ENCODE measurements around the gene ABAT.

Gene ABAT

DNA sequence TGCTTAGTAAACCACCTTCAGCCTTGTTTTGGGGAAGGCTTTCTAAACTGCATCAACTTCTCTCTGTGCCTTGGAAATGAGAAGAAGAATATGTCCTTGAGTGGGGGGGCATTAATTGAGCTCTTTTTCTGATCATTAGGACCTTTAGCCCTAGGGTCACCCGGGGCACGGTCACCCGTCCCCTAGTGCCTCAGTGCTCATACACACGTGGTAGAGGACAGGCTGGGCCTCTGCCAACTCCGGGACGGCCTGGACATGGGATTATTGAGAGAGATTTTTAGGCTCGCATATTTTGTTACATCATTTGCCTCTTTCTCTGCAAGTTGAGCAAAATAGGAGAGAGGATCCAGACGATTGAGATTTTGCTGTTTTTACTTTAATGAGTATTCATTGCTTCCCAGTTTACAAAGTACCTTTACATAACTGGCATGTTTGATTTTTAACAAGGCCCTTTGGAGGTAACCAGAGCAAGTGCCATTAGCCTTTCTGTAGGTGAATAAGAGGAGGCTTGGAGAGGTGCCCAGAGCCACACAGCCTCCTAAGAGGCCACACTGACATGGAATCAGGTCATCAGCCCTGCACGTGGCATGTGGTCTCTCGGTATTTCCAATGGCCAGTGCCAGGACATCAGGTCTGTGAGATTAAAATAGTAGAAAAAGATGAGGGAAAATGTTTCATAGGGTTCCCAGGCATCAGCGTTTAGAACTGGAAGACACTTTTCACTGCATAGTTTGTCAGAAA, 134.4 kb downstream of the ABAT start:
- DNase-seq (ENCODE audit: low read depth in 2 of 3, low spot score in 1 of 3) = no peak

DNA sequence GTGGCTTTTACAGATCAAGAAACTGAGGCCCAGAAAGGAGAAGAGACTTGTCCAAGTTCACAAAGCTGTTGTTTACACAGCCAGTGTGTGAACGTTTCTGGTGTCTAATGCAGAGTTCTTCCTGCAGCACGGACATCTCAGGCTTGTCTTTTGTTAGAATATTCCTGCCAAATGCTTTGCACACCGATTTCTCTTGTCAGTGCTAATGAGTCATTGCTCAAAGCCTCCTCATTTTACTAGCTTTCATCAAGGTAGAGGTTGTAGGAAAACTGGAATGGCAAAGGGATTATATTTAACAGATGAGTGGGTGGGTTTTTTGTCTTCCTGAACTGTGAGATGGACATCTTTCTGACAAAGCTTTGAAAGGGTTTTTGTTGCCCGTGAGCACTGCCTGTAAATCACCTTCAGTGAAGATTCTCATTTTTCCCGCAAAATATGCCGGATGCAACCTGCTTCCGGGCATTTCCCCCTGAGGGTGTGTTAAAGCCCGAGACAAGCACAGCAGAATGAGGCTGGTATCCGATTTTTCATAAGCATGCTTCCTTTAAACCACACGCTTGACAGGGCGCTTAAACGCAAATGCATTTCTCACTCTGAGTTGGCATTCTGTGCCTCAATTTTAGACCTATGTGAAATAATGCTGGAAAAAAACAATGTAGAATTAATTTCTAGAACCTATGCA, 137.9 kb downstream of the ABAT start:
- DNase-seq (ENCODE audit: low read depth in 2 of 3, low spot score in 1 of 3) = no peak

DNA sequence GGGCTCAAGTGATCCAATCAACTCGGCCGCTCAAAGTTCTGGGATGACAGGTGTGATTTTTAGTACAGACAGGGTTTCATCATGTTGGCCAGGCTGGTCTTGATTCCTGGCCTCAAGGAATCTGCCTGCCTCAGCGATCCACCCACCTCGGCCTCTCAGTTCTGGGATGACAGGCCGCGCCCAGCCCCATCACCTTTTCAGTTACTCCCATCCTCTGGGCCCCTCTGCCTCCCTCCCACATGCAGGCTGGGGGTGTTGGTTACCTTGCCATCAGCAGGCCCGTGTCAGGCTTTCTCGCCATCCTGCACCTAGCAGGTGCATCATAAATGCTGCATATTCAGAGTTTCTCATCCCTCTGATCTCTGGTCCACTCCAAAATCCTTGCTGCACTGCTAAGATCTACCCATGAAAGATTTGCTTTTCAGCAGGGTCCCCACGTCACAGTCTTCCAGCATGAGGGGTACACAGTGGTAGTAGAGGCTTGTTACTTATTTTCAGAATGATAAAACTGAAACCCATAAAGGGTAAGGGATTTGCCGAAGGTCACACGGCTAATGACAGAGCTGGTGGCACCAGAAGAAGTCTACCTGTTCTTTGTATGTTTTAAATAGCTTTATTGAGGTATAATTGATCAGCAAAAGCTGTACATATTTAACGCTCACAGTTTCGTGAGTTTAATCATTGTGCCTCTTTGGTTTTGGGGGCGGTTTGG, 139.8 kb downstream of the ABAT start:
- no peak for DNase-seq (ENCODE audit: low read depth in 2 of 3, low spot score in 1 of 3)

DNA sequence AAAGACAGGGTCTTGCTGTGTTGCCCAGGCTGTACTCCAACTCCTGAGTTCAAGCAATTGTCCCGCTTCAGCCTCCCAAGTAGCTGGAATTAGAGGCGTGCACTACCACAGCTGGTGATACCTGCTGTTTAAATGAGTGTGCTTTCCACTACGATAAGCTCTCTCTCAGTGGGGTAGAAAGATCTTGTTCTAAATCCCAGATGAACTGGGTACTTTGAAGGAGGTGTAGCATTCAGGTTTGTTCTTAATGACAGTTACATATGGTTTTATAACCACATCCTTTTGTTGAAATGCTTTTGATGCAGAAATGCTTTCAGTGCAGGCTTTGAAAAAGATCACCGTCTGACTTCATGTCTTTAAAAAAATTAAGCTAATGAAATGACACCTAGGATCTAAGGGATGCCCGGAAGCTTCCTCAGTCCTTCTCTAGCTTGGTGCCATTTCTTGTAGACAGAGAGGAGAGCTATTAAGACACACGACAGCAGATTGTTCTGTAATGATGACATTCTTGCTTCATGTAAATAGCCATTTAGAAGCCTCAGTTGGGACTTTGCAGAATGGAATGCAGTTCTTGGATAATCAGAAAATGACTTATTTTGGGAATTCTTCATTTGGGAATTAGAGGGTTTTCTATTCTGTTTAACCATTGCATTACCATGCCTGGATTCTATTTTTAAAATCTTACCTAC, 142.7 kb downstream of the ABAT start:
- no peak for DNase-seq (ENCODE audit: low read depth in 2 of 3, low spot score in 1 of 3)

DNA sequence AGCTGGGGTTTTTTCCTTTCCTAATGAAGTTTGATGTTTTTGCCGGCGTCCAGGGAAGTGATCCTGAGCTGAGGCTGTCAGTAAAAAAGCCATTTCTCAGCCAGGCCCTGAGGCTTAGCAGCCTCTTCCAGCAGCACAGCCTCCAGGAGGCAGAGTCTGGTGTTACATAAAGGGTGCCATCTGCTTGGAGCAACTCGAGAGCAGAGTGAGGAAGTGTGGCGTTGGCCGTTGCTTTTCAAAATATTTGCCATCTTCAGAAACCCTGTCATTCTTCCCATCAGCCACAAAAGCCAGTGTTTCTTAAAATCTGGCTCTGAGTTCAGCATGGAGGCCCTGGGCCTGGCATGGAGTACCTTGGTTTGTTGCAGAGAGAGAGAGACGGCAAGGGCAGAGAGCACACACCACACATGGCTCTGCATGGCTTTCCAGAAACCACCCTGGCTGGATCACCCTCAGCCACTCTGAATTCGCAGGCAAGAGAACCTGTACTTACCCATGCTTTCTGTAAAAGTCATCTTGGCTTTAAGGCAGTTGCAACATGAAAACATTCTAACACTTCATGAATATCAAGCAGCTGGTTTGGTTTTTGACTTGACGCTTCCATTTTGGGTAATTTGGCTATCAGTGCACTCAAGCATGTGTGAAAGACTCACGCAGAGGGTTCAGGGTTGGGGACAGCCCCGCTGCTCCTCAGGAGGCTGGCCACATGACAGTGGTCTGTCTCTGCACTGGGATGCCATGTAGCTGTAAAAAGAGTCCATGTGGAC, 144.3 kb downstream of the ABAT start:
- no peak for DNase-seq (ENCODE audit: low read depth in 2 of 3, low spot score in 1 of 3)

DNA sequence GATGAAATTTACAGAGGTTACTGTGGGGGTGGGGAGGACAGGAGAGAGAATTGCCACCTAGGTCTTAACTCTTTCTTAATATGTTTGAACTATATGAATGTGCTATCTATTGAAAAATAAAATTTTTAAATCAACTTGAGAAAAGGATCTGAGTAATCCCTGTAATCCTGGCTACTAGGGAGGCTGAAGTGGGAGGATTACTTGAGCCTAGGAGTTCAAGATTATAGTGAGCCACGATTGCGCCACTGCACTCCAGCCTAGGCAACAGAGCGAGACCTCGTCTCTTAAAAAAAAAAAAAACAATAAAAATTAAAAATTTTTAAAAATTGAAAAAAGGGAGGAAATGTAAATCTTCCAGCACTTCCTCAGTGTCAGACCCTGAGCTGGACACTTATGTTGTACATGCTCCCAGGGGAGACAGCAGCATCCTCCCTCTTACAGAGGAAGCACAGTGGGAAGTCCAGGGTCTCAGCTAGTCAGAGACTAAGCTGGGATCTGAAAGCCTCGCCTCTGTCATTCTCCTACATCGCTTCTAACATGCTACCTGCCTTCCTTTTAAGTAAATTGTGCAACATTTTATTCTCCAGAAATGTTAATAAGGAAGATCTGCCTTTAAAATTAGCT, 145.1 kb downstream of the ABAT start:
- no peak for DNase-seq (ENCODE audit: low read depth in 2 of 3, low spot score in 1 of 3)

DNA sequence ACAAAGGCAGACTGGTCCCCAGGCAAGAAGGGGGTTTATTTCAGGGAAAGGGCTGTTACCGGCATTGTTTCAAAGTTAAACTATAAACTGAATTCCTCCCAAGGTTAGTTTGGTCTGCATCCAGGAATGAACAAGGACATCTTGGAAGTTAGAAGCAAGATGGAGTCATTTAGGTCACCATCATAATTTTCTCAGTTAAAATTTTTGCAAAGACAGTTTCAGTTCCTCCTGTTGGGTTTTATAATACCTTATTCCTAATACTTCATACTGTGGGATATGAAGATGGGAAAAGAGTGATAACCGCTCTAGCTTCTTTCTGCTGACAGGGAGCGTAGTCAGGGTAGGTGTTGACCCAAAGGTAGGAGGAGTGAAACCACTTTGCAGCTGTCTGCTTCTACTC, 148.0 kb downstream of the ABAT start:
- DNase-seq (ENCODE audit: low read depth in 2 of 3, low spot score in 1 of 3) = no peak

DNA sequence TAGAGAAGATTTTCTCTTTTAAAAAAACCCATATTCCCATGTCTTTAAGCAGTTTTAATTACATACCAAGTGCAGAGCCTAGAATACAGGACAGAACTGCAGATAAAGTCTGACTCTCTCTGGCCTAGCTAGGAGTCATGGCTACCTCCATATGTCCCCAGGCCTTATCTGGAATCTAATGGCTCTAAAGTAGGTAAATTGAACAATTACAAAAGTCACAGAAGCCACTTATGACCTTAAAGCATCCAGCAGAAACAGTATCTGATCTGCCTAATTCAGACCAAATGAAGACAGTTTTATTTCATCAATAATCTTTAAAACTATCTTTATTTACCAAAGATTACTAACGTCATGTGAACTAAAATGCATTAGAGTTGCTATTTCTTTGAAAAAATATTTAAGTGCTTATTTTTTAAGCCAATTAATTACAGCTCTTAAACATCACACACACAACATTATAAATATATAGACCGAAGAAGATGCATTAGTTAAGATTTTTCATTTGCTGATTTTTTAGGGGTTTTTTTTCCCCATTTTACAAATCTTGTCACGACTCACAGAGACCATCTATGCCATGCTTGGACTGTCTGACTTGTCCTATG, 152.0 kb downstream of the ABAT start:
- DNase-seq (ENCODE audit: low read depth in 2 of 3, low spot score in 1 of 3) = no peak

DNA sequence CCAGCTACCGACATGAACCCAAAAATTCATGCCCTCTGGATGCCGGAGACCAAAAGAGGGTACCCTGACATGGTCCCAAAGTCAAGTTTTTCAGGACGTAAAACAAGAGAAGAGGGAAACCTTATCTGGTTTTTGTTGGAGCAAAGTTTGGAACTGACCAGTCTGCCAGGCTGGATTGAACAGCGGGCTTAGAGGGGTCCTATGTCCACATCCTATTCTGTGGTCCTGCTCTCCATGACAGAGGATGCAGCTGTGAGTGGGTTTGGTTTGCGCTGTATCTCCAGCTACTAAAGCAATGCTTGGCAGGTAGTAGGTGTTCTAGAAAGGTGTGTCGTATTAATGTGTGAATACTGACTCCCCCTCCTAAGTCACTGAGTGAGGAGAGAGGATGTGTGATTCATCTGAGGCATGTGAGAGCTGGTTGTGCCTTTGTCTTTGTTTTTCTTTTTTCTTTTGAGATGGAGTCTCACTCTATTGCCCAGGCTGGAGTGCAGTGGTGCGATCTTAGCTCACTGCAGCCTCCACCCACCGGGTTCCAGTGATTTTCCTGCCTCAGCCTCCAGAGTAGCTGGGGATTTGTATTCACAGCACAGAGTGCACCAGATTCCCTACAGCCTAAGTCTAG, 154.2 kb downstream of the ABAT start:
- DNase-seq (ENCODE audit: low read depth in 2 of 3, low spot score in 1 of 3) = no peak

DNA sequence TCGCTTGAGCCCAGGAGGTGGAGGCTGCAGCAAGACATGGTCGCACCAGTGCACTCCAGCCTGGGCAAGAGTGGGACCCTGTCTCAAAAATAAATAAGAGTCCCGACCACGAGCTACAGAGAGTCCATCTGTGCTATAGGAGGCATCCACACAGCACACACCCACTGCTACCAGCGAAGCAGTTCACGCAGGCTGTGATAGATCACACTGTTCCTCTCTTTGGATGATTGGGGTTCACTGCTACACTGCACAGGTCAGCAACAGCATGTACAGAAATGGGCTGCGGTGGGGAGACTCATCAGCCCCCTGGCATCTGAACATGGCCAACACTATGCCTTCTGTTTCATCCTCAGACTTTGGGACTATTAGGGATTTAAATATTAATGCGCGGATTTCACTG, 157.0 kb downstream of the ABAT start:
- no peak for DNase-seq (ENCODE audit: low read depth in 2 of 3, low spot score in 1 of 3)

DNA sequence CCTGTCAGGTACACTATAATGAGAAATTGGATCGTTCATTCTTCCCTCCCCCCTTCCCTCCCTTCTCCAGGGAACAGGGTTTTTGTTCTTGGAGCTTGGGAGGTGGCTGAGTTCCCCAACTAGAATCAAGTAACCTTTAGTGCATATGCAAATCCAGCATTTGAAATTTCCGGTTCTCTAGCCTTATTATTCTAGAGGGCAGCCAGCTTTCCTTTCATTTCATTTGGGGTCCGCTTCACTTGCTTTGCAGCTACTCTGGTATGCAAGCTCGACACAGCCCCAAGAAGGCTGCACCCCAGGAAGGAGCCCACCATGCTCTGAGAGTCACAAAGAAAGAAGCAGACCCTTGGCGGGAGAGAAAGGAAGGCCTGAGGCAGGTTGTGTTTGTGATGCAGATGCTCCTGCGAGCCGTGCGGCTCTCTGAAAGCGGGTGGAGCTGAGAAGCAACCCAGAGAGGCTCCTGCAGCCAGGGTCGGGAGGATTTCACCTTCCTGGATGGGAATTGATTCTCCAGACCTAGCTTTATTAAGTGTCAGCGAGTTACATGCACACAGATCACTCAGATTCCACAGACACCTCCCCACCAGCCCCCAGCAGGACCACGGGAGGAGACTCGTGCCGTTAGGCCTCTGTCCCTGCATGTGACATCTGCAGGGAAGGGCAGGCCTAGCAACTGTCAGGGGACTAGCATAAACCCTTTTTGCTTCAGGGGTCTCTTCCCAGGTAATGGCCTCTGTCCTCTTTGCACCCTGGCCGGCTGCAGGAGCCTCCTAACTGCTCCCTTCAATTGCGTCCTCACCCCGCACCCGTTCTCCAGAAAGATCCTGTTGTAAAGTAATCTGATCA, 157.7 kb downstream of the ABAT start:
- DNase-seq (ENCODE audit: low read depth in 2 of 3, low spot score in 1 of 3) = no peak

DNA sequence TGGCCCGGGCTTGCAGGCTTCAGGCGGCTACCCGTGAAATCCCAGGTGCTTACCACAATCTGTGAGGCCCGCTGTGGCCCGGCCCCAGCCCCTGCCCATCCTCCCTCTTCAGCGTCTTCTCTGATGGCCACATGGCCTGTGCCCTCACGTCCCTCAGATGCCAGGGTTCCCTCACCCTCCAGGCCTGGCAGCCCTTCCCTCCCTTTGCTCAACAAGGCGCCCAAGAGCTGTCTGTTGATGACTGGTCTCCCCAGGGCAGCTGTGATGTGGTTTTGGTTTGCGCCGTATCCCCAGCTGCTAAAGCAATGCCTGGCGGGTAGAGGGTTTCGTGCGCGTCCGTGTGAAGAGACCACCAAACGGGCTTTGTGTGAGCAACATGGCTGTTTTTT, 158.3 kb downstream of the ABAT start:
- no peak for DNase-seq (ENCODE audit: low read depth in 2 of 3, low spot score in 1 of 3)
